ENCODE results near the gene AKAP8L. TPM values are rescaled to one million over a fixed set of nuclear protein-coding genes. Genes with fewer than 3 reads are reported as not detected.
A peak's percentile ranks its signal among the peaks of the same experiment; 100 is the strongest.

Gene AKAP8L
- total and polyA plus RNA-seq, 10 of the 15 experiments (the other 5 are each of a cell fraction or from before 2014, with no cell fraction given), result 0.66 to 64.3 (median 40.0) TPM

GRCh38 chr19:15332311-15332996 lies 86.3 kb downstream of the AKAP8L start, which contains the start of gene BRD4 (continued):
- TF ChIP-seq, protein P1, sequence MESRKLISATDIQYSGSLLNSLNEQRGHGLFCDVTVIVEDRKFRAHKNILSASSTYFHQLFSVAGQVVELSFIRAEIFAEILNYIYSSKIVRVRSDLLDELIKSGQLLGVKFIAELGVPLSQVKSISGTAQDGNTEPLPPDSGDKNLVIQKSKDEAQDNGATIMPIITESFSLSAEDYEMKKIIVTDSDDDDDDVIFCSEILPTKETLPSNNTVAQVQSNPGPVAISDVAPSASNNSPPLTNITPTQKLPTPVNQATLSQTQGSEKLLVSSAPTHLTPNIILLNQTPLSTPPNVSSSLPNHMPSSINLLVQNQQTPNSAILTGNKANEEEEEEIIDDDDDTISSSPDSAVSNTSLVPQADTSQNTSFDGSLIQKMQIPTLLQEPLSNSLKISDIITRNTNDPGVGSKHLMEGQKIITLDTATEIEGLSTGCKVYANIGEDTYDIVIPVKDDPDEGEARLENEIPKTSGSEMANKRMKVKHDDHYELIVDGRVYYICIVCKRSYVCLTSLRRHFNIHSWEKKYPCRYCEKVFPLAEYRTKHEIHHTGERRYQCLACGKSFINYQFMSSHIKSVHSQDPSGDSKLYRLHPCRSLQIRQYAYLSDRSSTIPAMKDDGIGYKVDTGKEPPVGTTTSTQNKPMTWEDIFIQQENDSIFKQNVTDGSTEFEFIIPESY (IDR thresholded peaks at IDR 0.05), result no peak
- TF ChIP-seq CREB1 (IDR thresholded peaks at IDR 0.05; ENCODE audit: low read depth) (no peak), REST (IDR thresholded peaks at IDR 0.05; ENCODE audit: low read depth, low read length) (no peak), BHLHE40 (IDR thresholded peaks at IDR 0.05; ENCODE audit: borderline replicate concordance in 1 of 2, low read depth in 2 of 2, low read length in 1 of 2) (no peak; a peak in 1 of 4 replicates), TCF7 (IDR thresholded peaks at IDR 0.05; ENCODE audit: borderline replicate concordance) (no peak), NFXL1 (IDR thresholded peaks at IDR 0.05; ENCODE audit: borderline replicate concordance) (no peak), BACH1 (IDR thresholded peaks at IDR 0.05; ENCODE audit: borderline replicate concordance) (peak; percentile 36; the same call in 1 of the 2 replicates), ZNF274 (IDR thresholded peaks at IDR 0.05; ENCODE audit: insufficient read depth, insufficient read length) (no peak), MTA2 (IDR thresholded peaks at IDR 0.05; ENCODE audit: low read depth) (0 out of 2 replicates have a peak, but pooled peaks have one; percentile 30), MEF2A (IDR thresholded peaks at IDR 0.05; ENCODE audit: insufficient read depth, low read depth, low read length) (no peak), PAX5 (IDR thresholded peaks at IDR 0.05; ENCODE audit: borderline replicate concordance, low read depth, low read length) (no peak), TCF12 (IDR thresholded peaks at IDR 0.05; ENCODE audit: low read depth, low read length) (0 out of 2 replicates have a peak, but pooled peaks have one; percentile 11), CHD2 (IDR thresholded peaks at IDR 0.05; ENCODE audit: borderline replicate concordance, low read depth, low read length) (no peak), MXI1 (IDR thresholded peaks at IDR 0.05; ENCODE audit: low read depth, low read length) (no peak), ZNF622 (IDR thresholded peaks at IDR 0.05) (no peak), POLR2AphosphoS5 (IDR thresholded peaks at IDR 0.05; ENCODE audit: low read length) (no peak), RCOR1 (conservative IDR thresholded peaks at IDR 0.05; ENCODE audit: low read depth, low read length) (no peak), POLR2A (IDR thresholded peaks at IDR 0.05; ENCODE audit: low read depth, low read length) (peak; percentile 34)
- TF ChIP-seq, protein P2, sequence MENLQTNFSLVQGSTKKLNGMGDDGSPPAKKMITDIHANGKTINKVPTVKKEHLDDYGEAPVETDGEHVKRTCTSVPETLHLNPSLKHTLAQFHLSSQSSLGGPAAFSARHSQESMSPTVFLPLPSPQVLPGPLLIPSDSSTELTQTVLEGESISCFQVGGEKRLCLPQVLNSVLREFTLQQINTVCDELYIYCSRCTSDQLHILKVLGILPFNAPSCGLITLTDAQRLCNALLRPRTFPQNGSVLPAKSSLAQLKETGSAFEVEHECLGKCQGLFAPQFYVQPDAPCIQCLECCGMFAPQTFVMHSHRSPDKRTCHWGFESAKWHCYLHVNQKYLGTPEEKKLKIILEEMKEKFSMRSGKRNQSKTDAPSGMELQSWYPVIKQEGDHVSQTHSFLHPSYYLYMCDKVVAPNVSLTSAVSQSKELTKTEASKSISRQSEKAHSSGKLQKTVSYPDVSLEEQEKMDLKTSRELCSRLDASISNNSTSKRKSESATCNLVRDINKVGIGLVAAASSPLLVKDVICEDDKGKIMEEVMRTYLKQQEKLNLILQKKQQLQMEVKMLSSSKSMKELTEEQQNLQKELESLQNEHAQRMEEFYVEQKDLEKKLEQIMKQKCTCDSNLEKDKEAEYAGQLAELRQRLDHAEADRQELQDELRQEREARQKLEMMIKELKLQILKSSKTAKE (IDR thresholded peaks at IDR 0.05; ENCODE audit: low read depth, poor library complexity, severe bottlenecking), result no peak
- TF ChIP-seq, protein P3, sequence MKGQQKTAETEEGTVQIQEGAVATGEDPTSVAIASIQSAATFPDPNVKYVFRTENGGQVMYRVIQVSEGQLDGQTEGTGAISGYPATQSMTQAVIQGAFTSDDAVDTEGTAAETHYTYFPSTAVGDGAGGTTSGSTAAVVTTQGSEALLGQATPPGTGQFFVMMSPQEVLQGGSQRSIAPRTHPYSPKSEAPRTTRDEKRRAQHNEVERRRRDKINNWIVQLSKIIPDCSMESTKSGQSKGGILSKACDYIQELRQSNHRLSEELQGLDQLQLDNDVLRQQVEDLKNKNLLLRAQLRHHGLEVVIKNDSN (IDR thresholded peaks at IDR 0.05; ENCODE audit: borderline replicate concordance, extremely low read length, insufficient read depth, low read depth, low read length), result no peak
- TF ChIP-seq, protein P4, sequence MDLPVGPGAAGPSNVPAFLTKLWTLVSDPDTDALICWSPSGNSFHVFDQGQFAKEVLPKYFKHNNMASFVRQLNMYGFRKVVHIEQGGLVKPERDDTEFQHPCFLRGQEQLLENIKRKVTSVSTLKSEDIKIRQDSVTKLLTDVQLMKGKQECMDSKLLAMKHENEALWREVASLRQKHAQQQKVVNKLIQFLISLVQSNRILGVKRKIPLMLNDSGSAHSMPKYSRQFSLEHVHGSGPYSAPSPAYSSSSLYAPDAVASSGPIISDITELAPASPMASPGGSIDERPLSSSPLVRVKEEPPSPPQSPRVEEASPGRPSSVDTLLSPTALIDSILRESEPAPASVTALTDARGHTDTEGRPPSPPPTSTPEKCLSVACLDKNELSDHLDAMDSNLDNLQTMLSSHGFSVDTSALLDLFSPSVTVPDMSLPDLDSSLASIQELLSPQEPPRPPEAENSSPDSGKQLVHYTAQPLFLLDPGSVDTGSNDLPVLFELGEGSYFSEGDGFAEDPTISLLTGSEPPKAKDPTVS (IDR thresholded peaks at IDR 0.05; ENCODE audit: low read depth, low read length), result no peak
